Smooth muscle cell (in vitro differentiated cells): ENCODE measurements around the gene BRICD5. TPM values are rescaled to one million over a fixed set of nuclear protein-coding genes. Genes with fewer than 3 reads are reported as not detected.

Experiments used
- DNase-seq: peaks from one replicate; lab custom pipeline; 2025; ENCODE audit not compliant: unreplicated experiment; lab: John Stamatoyannopoulos, UW
- H2AFZ ChIP-seq: fragments of 200-600 bp; sonication (generic); 2 replicates; pipeline ENCODE4 v1.6.0; 2016; ENCODE audit warnings: antibody characterized with exemption, low read depth, mild to moderate bottlenecking
- H3F3A ChIP-seq: fragments of 200-600 bp; sonication (generic); 2 replicates; pipeline ENCODE4 v1.6.0; 2017; ENCODE audit warnings: antibody characterized with exemption, low read depth
- H3K27ac ChIP-seq: fragments of 200-600 bp; sonication (generic); 2 replicates; pipeline ENCODE4 v1.5.1; 2016; ENCODE audit warnings: low read depth, mild to moderate bottlenecking
- H3K27me3 ChIP-seq: fragments of 200-600 bp; sonication (generic); 2 replicates; pipeline ENCODE4 v1.6.1; 2016; ENCODE audit warnings: low read depth, mild to moderate bottlenecking
- H3K36me3 ChIP-seq: fragments of 200-600 bp; sonication (generic); 2 replicates; pipeline ENCODE4 v1.5.1; 2016; ENCODE audit warnings: low read depth
- H3K4me1 ChIP-seq: fragments of 200-600 bp; sonication (generic); 2 replicates; pipeline ENCODE4 v1.5.1; 2016; ENCODE audit warnings: low read depth
- H3K4me2 ChIP-seq: fragments of 200-600 bp; sonication (generic); 2 replicates; pipeline ENCODE4 v1.6.0; 2016; ENCODE audit warnings: mild to moderate bottlenecking
- H3K4me3 ChIP-seq: fragments of 200-600 bp; sonication (generic); 2 replicates; pipeline ENCODE4 v1.5.1; 2016; ENCODE audit warnings: mild to moderate bottlenecking
- H3K79me2 ChIP-seq: fragments of 200-600 bp; sonication (generic); 2 replicates; pipeline ENCODE4 v1.6.0; 2016; ENCODE audit warnings: low read depth, mild to moderate bottlenecking
- H3K9ac ChIP-seq: fragments of 200-600 bp; sonication (generic); 2 replicates; pipeline ENCODE4 v1.6.0; 2016; ENCODE audit warnings: low read depth
- H3K9me3 ChIP-seq: fragments of 200-600 bp; sonication (generic); replicated peaks from 2 replicates; pipeline ENCODE4 v1.5.1; 2016; ENCODE audit warnings: low read depth
- H4K20me1 ChIP-seq: fragments of 200-600 bp; sonication (generic); 2 replicates; pipeline ENCODE4 v1.6.0; 2016; ENCODE audit warnings: low read depth
- WGBS: methylation state at CpG from one replicate; pipeline ENCODE4 v1.1.7; 2016; ENCODE audit warnings: low lambda C conversion rate; 5-methylcytosine and 5-hydroxymethylcytosine counted together
- polyA plus RNA-seq: library from polyadenylated mRNA; unstranded; fragments of >200 nt; fragmentation: Nextera tagmentation; extraction: Ambion mirVana; gene quantifications from 2 replicates; pipeline ENCODE4 v1.2.1, GENCODE V29; 2016
- total RNA-seq: library from RNA; depleted of rRNA; stranded (reverse); fragments of >200 nt; gene quantifications from 2 replicates; pipeline ENCODE4 v1.2.3, GENCODE V29; 2014
- TF ChIP-seq, protein P1 (sequence below): fragments of 200-600 bp; sonication (generic); IDR thresholded peaks from 2 replicates; pipeline ENCODE4 v1.5.1; 2017; ENCODE audit warnings: borderline replicate concordance, mild to moderate bottlenecking, antibody characterized with exemption; ENCODE audit not compliant: insufficient read depth, poor library complexity, severe bottlenecking

Gene BRICD5
- total and polyA plus RNA-seq, 2 experiments from 2014 or later: 2.0 to 4.7 TPM

- TF ChIP-seq, protein P1, sequence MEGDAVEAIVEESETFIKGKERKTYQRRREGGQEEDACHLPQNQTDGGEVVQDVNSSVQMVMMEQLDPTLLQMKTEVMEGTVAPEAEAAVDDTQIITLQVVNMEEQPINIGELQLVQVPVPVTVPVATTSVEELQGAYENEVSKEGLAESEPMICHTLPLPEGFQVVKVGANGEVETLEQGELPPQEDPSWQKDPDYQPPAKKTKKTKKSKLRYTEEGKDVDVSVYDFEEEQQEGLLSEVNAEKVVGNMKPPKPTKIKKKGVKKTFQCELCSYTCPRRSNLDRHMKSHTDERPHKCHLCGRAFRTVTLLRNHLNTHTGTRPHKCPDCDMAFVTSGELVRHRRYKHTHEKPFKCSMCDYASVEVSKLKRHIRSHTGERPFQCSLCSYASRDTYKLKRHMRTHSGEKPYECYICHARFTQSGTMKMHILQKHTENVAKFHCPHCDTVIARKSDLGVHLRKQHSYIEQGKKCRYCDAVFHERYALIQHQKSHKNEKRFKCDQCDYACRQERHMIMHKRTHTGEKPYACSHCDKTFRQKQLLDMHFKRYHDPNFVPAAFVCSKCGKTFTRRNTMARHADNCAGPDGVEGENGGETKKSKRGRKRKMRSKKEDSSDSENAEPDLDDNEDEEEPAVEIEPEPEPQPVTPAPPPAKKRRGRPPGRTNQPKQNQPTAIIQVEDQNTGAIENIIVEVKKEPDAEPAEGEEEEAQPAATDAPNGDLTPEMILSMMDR: no peak
- Histone ChIP-seq H3K27me3 (peaks cover 14% of the 10 kb centered on the region), H3K9ac (no peak overlapping the region), H3K4me1 (peaks cover 12% of the 10 kb centered on the region), H3K27ac (no peak overlapping the region), H3F3A (no peaks in the 10 kb centered on the region), H3K4me2 (no peak overlapping the region), H3K36me3 (no peaks in the 10 kb centered on the region), H4K20me1 (peaks cover 76% of the 10 kb centered on the region), H3K4me3 (no peak overlapping the region), H2AFZ (no peak overlapping the region), H3K9me3 (no peaks in the 10 kb centered on the region), H3K79me2 (peaks cover 14% of the 10 kb centered on the region)
- WGBS: 95% methylated on average over 39 of the region's 41 CpGs
- DNase-seq: no peak
Measured at GRCh38 chr16:2232094-2232990, 21.7 kb upstream of the BRICD5 start.

DNA sequence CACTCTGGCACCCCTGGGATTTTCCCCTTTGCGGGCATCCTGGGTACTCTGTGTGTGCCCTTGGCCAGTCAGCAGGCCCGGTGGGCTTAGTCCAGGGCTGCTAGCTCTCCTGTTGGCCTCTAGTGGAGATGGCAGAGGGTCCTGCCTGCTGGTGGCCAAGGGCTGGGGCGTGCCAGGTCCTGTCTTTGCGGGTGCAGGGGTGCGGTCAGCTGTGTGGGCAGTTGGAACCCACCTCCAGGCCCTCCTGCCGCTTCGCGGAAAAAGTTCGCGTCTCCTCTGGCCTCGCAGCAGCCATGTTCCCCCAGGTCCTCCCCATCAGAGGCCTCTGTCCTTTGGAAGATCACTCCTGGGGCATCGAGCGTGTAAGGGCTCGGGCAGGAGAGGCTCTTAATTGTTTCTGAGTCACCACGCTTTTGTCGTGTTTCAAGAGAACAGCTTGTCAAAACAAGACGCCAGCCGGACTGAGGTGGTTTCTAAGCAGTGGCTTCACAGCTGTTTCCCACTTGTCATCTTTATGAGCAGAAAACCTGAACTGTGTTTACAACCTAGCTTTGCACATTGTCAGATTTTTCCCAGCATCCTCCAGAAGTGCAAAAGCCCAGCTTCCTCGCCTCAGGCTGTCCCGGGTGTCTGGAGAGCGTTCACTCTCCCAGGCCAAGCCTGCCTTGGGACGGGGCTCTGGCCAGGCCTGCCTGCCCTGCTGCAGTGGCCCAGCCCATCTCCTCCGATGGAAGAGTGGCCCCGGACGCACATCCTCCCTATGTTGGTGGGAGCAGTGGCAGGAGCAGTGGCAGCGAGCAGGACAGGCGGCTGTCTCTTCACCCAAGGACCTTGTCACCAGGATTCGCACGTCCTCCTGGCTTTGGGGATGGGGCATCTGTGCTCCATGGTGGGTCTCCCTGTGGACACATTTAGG lies 20.6 kb upstream of the BRICD5 start:
- Histone ChIP-seq H3K4me1 (peaks cover 2% of the 10 kb centered on the region), H3K79me2 (peaks cover 24% of the 10 kb centered on the region), H3K27me3 (peaks cover 3% of the 10 kb centered on the region), H3K9ac (no peak overlapping the region), H2AFZ (no peak overlapping the region), H3K4me3 (no peak overlapping the region), H3K36me3 (no peaks in the 10 kb centered on the region), H4K20me1 (peaks cover 81% of the 10 kb centered on the region), H3K4me2 (no peak overlapping the region), H3K9me3 (no peaks in the 10 kb centered on the region), H3K27ac (no peak overlapping the region), H3F3A (no peaks in the 10 kb centered on the region)
- 79% methylated on average over 29 of the region's 29 CpGs for WGBS
- DNase-seq: no peak
- TF ChIP-seq, protein P1: no peak

GRCh38 chr16:2230376-2230775 lies 19.7 kb upstream of the BRICD5 start:
- WGBS: 97% methylated on average over 8 of the region's 13 CpGs
- H3K4me2 ChIP-seq: no peak overlapping the region
- H3K79me2 ChIP-seq: peaks cover 33% of the 10 kb centered on the region
- H3K36me3 ChIP-seq: no peaks in the 10 kb centered on the region
- no peak overlapping the region for H3K9ac ChIP-seq
- H4K20me1 ChIP-seq: peaks cover 78% of the 10 kb centered on the region
- no peak overlapping the region for H2AFZ ChIP-seq
- no peaks in the 10 kb centered on the region for H3K9me3 ChIP-seq
- no peaks in the 10 kb centered on the region for H3F3A ChIP-seq
- DNase-seq: no peak
- no peak overlapping the region for H3K4me3 ChIP-seq
- H3K4me1 ChIP-seq: no peaks in the 10 kb centered on the region
- H3K27me3 ChIP-seq: no peaks in the 10 kb centered on the region
- TF ChIP-seq, protein P1: no peak
- no peak overlapping the region for H3K27ac ChIP-seq
